Placental pericyte (primary cell): Measurements from ENCODE around the gene ATG14. TPM values are rescaled to one million over a fixed set of nuclear protein-coding genes. Genes with fewer than 3 reads are reported as not detected.

Experiments
- small RNA-seq: library from RNA; depleted of rRNA; stranded (forward); fragments of <200 nt; gene quantifications from one replicate; pipeline ENCODE3, GENCODE V24; 2012; ENCODE audit warnings: low replicate concordance
- total RNA-seq: library from RNA; depleted of rRNA; stranded (reverse); fragments of >200 nt; gene quantifications from 2 replicates; pipeline ENCODE4 v1.2.3, GENCODE V29; 2012

ATG14 gene, protein sequence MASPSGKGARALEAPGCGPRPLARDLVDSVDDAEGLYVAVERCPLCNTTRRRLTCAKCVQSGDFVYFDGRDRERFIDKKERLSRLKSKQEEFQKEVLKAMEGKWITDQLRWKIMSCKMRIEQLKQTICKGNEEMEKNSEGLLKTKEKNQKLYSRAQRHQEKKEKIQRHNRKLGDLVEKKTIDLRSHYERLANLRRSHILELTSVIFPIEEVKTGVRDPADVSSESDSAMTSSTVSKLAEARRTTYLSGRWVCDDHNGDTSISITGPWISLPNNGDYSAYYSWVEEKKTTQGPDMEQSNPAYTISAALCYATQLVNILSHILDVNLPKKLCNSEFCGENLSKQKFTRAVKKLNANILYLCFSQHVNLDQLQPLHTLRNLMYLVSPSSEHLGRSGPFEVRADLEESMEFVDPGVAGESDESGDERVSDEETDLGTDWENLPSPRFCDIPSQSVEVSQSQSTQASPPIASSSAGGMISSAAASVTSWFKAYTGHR
- 9.6 and 11.3 TPM in 2 replicates for total RNA-seq

GRCh38 chr14:55411426-55412389 lies at the start of gene ATG14:
TSS of gene ATG14 (minus strand) at chr14:55411830. CDS start at chr14:55411822, 8 bp downstream.

GRCh38 chr14:55440385-55440784 lies 28.8 kb upstream of the ATG14 start, which contains the start of gene TBPL2:
TSS of gene TBPL2 (minus strand) at chr14:55440616. CDS start at chr14:55440449, 167 bp downstream.

Small RNAs within 50 kb of the gene (small RNA-seq; reads per million reads assigned to genes)
- 0.23 reads per million for gene AL356801.1

Other genes starting within 250 kb of the ATG14 start
- 1.1 and 41.8 TPM in 2 replicates for gene DLGAP5, start 220.2 kb downstream of the ATG14 start, total RNA-seq
- 19.5 and 22.6 TPM in 2 replicates for gene FBXO34, start 140.4 kb downstream of the ATG14 start, total RNA-seq
- not detected in 2 replicates for gene TBPL2, start 28.8 kb upstream of the ATG14 start, total RNA-seq
- 143 and 148 TPM in 2 replicates for gene KTN1, start 168.4 kb upstream of the ATG14 start, total RNA-seq